Jurkat, Clone E6-1 (cell line): ENCODE results near the gene THBS2.

Source experiments
- DNase-seq: peaks from one replicate; pipeline ENCODE4 v3.0.0-alpha.2; 2011; ENCODE audit warnings: low read depth, low spot score
- H3K4me3 ChIP-seq: 2 replicates; pipeline ENCODE4 v1.5.1; 2011; ENCODE audit warnings: mild to moderate bottlenecking, low read length, control low read depth, moderate library complexity

Gene THBS2

DNA sequence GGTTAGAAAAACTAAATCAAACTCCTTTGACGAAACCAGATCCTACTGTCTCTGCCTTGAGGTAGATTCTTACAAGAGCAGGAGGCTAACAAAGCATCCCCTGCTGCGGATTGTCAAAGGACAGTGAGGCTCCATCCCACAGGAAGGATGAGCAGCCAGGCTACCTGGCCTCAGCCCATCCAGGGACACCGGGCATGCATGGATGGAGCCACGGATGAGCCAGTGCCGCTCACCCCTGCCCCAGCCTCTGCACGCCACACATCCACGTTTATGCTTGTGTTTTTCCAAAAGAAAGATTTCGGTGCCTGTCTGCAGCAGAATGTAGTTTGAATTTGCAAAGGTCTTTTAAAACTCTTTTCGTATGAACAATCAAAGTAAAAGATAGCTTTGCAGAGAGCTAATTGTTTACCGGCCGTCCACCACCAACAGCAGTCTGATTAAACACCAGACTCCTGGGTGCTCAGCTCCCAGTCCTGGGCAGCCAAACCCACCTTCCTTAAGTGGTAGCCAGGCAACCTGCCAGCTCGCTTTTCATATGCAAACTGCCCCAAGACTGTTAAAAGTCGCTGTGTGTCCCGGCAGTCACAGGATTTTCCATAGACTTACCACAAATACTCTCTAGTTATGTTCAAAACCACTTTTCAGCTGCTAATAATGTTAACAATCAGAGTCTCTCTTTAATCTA is 999 bp downstream of the THBS2 start:
- H3K4me3 ChIP-seq: no peak overlapping the region
- DNase-seq: no peak

DNA sequence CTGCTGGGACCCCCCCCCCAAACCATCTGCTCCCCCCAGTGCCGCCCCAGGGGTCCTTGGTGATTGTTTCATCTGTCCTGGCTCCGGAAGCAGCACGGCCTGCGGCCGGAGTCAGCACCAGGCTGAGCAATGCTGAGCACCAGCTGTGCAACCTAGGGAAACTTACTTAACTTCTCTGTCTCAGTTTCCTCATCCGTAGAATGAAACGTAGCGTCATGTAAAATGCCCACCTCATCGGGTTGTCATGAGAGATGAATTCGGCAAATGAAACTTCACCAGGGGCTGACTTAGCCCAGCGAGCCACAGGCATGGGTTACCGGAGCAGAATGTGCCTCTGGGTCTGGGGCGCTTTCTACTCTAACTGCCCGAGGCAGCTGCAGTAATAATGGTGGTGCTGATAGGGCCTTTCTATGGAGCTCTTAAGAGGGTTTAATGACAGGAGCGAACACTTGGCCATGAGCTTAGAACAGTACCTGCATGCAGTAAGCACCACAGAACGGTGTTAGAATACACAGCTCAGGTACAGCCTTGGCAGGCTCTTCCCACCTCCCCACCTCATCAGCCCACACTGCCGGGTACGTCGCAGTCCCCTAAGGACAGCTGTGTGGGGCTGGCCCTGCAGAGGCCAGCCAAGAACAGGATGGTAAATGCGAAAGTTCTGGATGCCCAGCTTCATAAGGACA is 1.7 kb downstream of the THBS2 start:
- no peak overlapping the region for H3K4me3 ChIP-seq
- DNase-seq: no peak

GRCh38 chr6:169251371-169251802 is 2.3 kb downstream of the THBS2 start:
- no peak for DNase-seq
- H3K4me3 ChIP-seq: no peak overlapping the region

DNA sequence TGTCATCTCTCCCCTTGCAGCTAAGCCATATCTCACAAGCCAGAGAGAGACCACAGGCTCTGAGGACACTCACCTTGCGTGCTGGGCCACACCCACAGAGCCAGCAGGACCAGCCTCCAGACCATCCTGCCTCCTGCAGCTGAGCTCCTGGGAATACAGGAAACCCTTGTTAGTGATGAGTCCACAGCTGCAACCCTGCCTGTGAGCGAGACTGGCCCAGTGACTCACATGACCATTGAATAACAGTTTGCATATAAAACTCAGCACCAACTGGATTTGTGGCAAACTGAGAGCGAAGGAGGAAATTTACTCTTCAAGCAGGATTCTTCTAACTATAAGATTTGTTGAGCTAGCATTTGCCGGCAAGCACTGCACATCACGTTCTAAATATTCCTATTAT is 3.0 kb downstream of the THBS2 start:
- H3K4me3 ChIP-seq: no peak overlapping the region
- no peak for DNase-seq

DNA sequence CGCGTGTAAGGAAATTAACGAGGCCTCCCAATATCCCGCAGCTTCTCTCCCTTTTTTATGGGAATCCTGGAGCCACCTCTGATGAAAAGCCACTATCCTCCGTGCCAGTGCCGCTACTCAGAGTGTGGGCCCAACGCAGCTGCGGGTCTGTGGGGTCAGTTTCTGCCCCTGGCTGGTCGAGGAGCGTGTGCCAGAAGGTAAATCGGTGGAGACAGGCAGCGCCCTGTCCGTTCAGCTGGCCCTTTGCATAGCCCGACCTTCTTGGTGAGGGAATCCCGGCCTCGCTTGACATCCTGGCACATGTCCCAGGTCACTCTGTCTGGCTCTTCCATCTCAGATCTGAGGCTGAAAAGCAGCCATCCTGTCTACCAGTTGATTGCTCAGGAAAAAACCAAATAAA is 4.6 kb downstream of the THBS2 start:
- DNase-seq: no peak

GRCh38 chr6:169248521-169248971 is 5.1 kb downstream of the THBS2 start:
- H3K4me3 ChIP-seq: no peak overlapping the region
- no peak for DNase-seq

More for the DNA sequence above, 4.6 kb downstream of the THBS2 start:
- H3K4me3 ChIP-seq: no peak overlapping the region

GRCh38 chr6:169247991-169248390 is 5.7 kb downstream of the THBS2 start:
- DNase-seq: no peak
- H3K4me3 ChIP-seq: no peak overlapping the region

DNA sequence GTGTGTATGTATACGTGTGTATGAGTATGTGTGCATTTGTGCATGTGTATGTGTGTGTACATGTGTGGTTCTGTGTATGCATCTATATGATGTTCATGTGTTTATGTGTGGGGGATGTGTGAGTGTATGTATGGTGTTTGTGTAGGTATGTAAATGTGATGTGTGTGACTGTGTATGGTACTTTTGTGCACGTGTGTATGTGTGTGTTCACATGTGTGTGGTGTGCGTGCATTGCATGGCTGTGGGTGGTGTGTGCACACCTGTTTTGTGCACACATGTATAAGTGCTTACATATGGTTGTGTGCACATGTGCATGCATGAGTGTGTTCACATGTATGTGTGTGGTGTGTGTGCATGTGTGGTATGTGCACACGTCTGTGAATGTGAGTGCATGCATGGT is 6.2 kb downstream of the THBS2 start:
- DNase-seq: no peak
- H3K4me3 ChIP-seq: no peak overlapping the region

GRCh38 chr6:169246445-169246844 is 7.2 kb downstream of the THBS2 start:
- DNase-seq: no peak
- H3K4me3 ChIP-seq: no peak overlapping the region

DNA sequence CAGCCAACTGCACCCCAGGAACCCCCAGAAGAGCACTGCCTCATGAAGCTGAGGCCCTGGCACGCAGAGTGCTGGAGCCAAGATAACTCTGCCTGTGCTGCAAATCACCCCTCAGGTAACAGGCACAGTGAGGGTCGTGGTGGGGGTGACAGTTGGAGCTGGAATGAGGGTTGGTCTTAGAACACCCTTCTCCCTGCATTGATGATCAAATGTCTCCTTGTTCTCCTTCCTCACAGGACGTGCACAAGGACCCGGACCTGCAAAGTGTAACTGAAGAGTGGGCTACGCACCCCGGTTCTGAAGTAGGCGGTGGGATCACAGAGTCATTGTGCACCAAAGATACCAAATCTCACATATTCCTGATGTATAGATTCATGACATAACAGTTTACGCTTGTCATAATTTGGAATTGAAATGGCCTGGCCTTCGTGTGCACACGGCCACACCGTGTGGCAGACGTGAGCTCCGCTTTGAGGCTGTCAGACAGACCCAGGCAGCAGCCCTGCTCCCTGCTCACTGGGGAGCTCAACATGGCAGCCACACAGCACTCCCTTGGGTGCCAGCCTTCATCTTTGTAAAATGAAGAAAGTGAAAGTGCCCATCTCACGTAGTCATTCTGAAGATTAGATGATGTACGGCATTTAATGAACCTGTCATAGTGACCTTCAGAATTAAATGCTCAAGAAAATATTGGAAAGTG is 8.8 kb downstream of the THBS2 start:
- DNase-seq: no peak
- H3K4me3 ChIP-seq: no peak overlapping the region

DNA sequence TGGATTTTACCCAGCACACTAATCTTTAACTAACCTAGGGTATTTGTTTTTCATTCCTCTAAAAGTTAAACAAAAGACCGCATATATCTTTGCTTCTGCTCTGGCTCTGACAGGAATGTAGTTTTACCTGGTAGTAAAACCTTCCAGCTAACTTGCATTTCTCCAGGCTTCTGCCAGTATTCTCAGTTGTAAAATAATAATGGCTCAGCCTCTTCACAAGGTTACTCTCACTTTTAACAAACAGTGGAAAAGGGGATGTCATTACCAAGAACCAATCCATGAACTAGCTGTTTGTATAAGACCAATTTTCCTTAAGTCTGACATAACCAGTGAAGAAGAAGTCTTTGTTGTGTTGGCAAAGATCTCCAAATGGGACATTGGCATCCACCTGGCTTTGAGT is 10.0 kb downstream of the THBS2 start:
- H3K4me3 ChIP-seq: no peak overlapping the region
- no peak for DNase-seq

DNA sequence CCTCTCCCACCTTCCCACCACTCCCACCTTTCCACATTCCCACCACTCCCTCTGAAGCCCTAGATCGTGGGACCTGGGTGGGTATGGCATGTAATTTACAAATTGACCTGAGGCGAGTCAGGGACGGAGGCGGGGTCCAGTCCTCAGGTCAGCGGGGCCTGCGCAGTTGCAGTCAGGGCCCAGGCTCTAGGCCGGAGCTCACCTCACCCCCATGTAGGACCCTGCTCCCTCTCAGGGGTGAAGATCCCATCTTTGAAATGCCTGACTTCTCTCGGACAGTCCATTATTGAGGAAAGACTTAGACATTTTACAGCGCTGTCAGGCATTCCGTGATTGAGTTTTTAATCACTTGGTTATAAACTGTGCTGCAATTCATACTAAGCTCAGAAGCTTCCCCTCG is 10.5 kb downstream of the THBS2 start:
- no peak for DNase-seq
- no peak overlapping the region for H3K4me3 ChIP-seq

GRCh38 chr6:169241688-169242350 is 11.8 kb downstream of the THBS2 start:
- DNase-seq: no peak
- no peak overlapping the region for H3K4me3 ChIP-seq

GRCh38 chr6:169240591-169241390 is 12.9 kb downstream of the THBS2 start:
- H3K4me3 ChIP-seq: no peak overlapping the region
- DNase-seq: no peak

DNA sequence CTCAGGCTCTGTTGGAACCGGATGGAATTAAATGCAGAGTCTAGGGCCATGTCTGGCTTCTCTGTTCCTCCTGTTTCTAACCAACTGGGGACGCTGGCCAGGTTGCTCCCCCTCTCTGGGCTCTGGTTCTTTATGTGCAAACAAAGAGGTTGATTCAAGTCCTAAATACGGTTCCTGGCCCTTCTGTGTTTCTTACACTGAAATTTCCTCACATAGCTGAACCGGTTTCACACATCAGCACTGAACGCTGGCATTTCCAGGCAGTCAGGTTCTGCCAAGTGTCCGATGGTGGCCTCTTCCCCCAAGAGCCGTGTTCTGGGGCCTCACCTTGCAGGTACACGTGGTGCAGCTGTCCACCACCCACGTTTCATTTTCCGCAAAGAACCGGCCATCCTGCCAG is 13.5 kb downstream of the THBS2 start:
- H3K4me3 ChIP-seq: no peak overlapping the region
- DNase-seq: no peak

GRCh38 chr6:169239181-169239580 is 14.5 kb downstream of the THBS2 start:
- H3K4me3 ChIP-seq: no peak overlapping the region
- DNase-seq: no peak

DNA sequence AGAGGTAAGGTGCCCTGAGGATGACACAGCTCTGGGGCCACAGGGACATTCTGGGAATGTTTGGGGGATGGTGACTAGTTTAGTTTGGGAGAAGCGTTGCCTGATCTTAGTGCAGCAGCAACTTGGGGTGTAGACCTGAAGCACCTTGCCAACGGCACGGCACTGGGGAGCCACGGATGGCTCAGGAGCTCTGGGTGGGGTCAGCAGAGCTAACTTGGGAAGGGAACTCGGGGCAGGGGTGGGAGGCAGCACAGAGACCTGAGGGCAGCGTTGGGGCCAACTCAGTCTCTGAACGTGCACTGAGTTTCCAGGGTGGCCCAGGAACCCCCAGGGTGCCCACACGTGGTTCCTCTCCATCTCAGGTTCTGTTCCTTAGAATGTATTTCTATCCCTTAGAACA is 14.9 kb downstream of the THBS2 start:
- no peak overlapping the region for H3K4me3 ChIP-seq
- DNase-seq: no peak

GRCh38 chr6:169237496-169238134 is 16.0 kb downstream of the THBS2 start:
- DNase-seq: no peak
- no peak overlapping the region for H3K4me3 ChIP-seq

DNA sequence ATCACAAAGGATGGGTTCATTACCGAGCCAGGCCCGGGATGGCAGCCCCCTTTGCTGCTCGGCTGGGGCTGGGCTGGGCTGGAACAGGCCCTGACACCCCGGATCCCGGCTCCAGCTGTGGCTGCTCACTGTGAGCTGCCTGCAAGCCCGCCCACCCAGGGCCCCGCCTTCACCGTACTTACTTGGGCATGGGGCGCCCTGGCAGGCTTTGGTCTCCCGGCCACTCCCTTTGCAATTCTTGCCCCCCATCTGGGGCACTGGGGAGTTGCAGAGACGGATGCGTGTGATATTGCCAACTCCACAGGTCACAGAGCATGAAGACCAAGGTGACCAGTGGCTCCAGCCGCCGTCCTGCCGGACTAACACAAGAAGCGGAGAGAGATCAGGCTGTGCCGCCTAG is 16.7 kb downstream of the THBS2 start:
- H3K4me3 ChIP-seq: no peak overlapping the region
- no peak for DNase-seq
